Activated T-helper 17 cell treated with anti-CD3 and anti-CD28 coated beads, Interleukin-2, amount 50 U/mL, for 72 hours (primary cell): Measurements from ENCODE around the gene PLCB4. TPM values are rescaled to one million over a fixed set of nuclear protein-coding genes. Genes with fewer than 3 reads are reported as not detected.

Experiments
- ATAC-seq: fragments of 150-1000 bp; cut with Tn5 transposase; replicated peaks from 2 replicates; pipeline ENCODE4 v1.10.0; 2021; ENCODE audit warnings: mild to moderate bottlenecking, moderate library complexity
- H3K27ac Mint-ChIP-seq: one replicate; pipeline ENCODE4 v1.8.0; 2022; ENCODE audit warnings: mixed read lengths
- H3K27me3 Mint-ChIP-seq: one replicate; pipeline ENCODE4 v1.8.0; 2022; ENCODE audit warnings: mixed read lengths
- H3K36me3 Mint-ChIP-seq: one replicate; pipeline ENCODE4 v1.8.0; 2022; ENCODE audit warnings: low read depth, mild to moderate bottlenecking, mixed read lengths
- H3K4me1 Mint-ChIP-seq: one replicate; pipeline ENCODE4 v1.8.0; 2022; ENCODE audit warnings: mixed read lengths
- H3K4me3 Mint-ChIP-seq: one replicate; pipeline ENCODE4 v1.8.0; 2022; ENCODE audit warnings: mild to moderate bottlenecking, mixed read lengths
- H3K9me3 Mint-ChIP-seq: one replicate; pipeline ENCODE4 v1.8.0; 2022; ENCODE audit warnings: mixed read lengths
- total RNA-seq, 2 donors: library from RNA; stranded (reverse); gene quantifications; one replicate each; pipeline ENCODE4 v1.2.3, GENCODE V29; 2022

Gene PLCB4
- total RNA-seq, 2 donors from 2014 or later = not detected

- H3K4me3 Mint-ChIP-seq = no peak overlapping the region
- no peak for ATAC-seq
- no peak overlapping the region for H3K27ac Mint-ChIP-seq
- no peaks in the 10 kb centered on the region for H3K9me3 Mint-ChIP-seq
- no peaks in the 10 kb centered on the region for H3K4me1 Mint-ChIP-seq
- H3K36me3 Mint-ChIP-seq = no peaks in the 10 kb centered on the region
- H3K27me3 Mint-ChIP-seq = no peaks in the 10 kb centered on the region
Observed at GRCh38 chr20:9332791-9333479, 264.0 kb downstream of the PLCB4 start.

GRCh38 chr20:9334866-9335265 is 266.0 kb downstream of the PLCB4 start:
- no peaks in the 10 kb centered on the region for H3K4me1 Mint-ChIP-seq
- no peak for ATAC-seq
- H3K27ac Mint-ChIP-seq = no peak overlapping the region
- no peaks in the 10 kb centered on the region for H3K9me3 Mint-ChIP-seq
- no peaks in the 10 kb centered on the region for H3K27me3 Mint-ChIP-seq
- H3K36me3 Mint-ChIP-seq = no peaks in the 10 kb centered on the region
- no peak overlapping the region for H3K4me3 Mint-ChIP-seq

GRCh38 chr20:9338101-9338500 is 269.2 kb downstream of the PLCB4 start:
- Mint-ChIP-seq H3K4me1 (no peaks in the 10 kb centered on the region), H3K4me3 (no peak overlapping the region), H3K27ac (no peak overlapping the region), H3K36me3 (no peaks in the 10 kb centered on the region), H3K27me3 (no peaks in the 10 kb centered on the region), H3K9me3 (no peaks in the 10 kb centered on the region)
- ATAC-seq = no peak

- Mint-ChIP-seq H3K27me3 (no peaks in the 10 kb centered on the region), H3K9me3 (no peaks in the 10 kb centered on the region), H3K4me1 (no peaks in the 10 kb centered on the region), H3K36me3 (no peaks in the 10 kb centered on the region), H3K27ac (no peak overlapping the region), H3K4me3 (no peak overlapping the region)
- no peak for ATAC-seq
Observed at GRCh38 chr20:9339708-9340107, 270.8 kb downstream of the PLCB4 start.

- Mint-ChIP-seq H3K27ac (no peak overlapping the region), H3K27me3 (no peaks in the 10 kb centered on the region), H3K4me3 (no peak overlapping the region), H3K9me3 (no peaks in the 10 kb centered on the region), H3K36me3 (no peaks in the 10 kb centered on the region), H3K4me1 (no peaks in the 10 kb centered on the region)
- no peak for ATAC-seq
Observed at GRCh38 chr20:9342651-9343050, 273.8 kb downstream of the PLCB4 start.

- ATAC-seq = no peak
- H3K9me3 Mint-ChIP-seq = no peaks in the 10 kb centered on the region
- no peaks in the 10 kb centered on the region for H3K27me3 Mint-ChIP-seq
- no peak overlapping the region for H3K4me3 Mint-ChIP-seq
- H3K4me1 Mint-ChIP-seq = no peaks in the 10 kb centered on the region
- H3K36me3 Mint-ChIP-seq = no peaks in the 10 kb centered on the region
- H3K27ac Mint-ChIP-seq = no peak overlapping the region
Observed at GRCh38 chr20:9344083-9344920, 275.4 kb downstream of the PLCB4 start.

- Mint-ChIP-seq H3K27ac (no peak overlapping the region), H3K4me1 (no peaks in the 10 kb centered on the region), H3K4me3 (no peak overlapping the region), H3K36me3 (no peaks in the 10 kb centered on the region), H3K9me3 (no peaks in the 10 kb centered on the region), H3K27me3 (no peaks in the 10 kb centered on the region)
- no peak for ATAC-seq
Observed at GRCh38 chr20:9348316-9348715, 279.4 kb downstream of the PLCB4 start.

GRCh38 chr20:9348747-9349146 is 279.9 kb downstream of the PLCB4 start:
- ATAC-seq = no peak
- Mint-ChIP-seq H3K4me3 (no peak overlapping the region), H3K36me3 (no peaks in the 10 kb centered on the region), H3K27me3 (no peaks in the 10 kb centered on the region), H3K27ac (no peak overlapping the region), H3K4me1 (no peaks in the 10 kb centered on the region), H3K9me3 (no peaks in the 10 kb centered on the region)

GRCh38 chr20:9349249-9349648 is 280.4 kb downstream of the PLCB4 start:
- H3K4me3 Mint-ChIP-seq = no peak overlapping the region

GRCh38 chr20:9352739-9353138 is 283.9 kb downstream of the PLCB4 start:
- H3K4me1 Mint-ChIP-seq = no peaks in the 10 kb centered on the region
- H3K27me3 Mint-ChIP-seq = no peaks in the 10 kb centered on the region
- no peaks in the 10 kb centered on the region for H3K9me3 Mint-ChIP-seq
- H3K36me3 Mint-ChIP-seq = no peaks in the 10 kb centered on the region
- no peak for ATAC-seq
- H3K27ac Mint-ChIP-seq = no peak overlapping the region
- H3K4me3 Mint-ChIP-seq = no peak overlapping the region

More at GRCh38 chr20:9349249-9349648, 280.4 kb downstream of the PLCB4 start:
- no peak for ATAC-seq
- Mint-ChIP-seq H3K36me3 (no peaks in the 10 kb centered on the region), H3K27me3 (no peaks in the 10 kb centered on the region), H3K4me1 (no peaks in the 10 kb centered on the region), H3K9me3 (no peaks in the 10 kb centered on the region), H3K27ac (no peak overlapping the region)

- no peak for ATAC-seq
- no peaks in the 10 kb centered on the region for H3K9me3 Mint-ChIP-seq
Observed at GRCh38 chr20:9353180-9353915, 284.5 kb downstream of the PLCB4 start.

GRCh38 chr20:9353916-9354276 is 285.0 kb downstream of the PLCB4 start:
- H3K4me3 Mint-ChIP-seq = no peak overlapping the region
- no peak for ATAC-seq
- no peaks in the 10 kb centered on the region for H3K36me3 Mint-ChIP-seq
- no peaks in the 10 kb centered on the region for H3K9me3 Mint-ChIP-seq
- no peak overlapping the region for H3K27ac Mint-ChIP-seq
- no peaks in the 10 kb centered on the region for H3K4me1 Mint-ChIP-seq
- peaks cover under 1% of the 10 kb centered on the region for H3K27me3 Mint-ChIP-seq

More at GRCh38 chr20:9353180-9353915, 284.5 kb downstream of the PLCB4 start:
- H3K4me1 Mint-ChIP-seq = no peaks in the 10 kb centered on the region
- no peak overlapping the region for H3K4me3 Mint-ChIP-seq
- no peaks in the 10 kb centered on the region for H3K36me3 Mint-ChIP-seq
- no peak overlapping the region for H3K27ac Mint-ChIP-seq
- H3K27me3 Mint-ChIP-seq = no peaks in the 10 kb centered on the region

- Mint-ChIP-seq H3K27me3 (peaks cover 4% of the 10 kb centered on the region), H3K36me3 (no peaks in the 10 kb centered on the region), H3K9me3 (no peaks in the 10 kb centered on the region), H3K27ac (no peak overlapping the region), H3K4me3 (no peak overlapping the region), H3K4me1 (no peaks in the 10 kb centered on the region)
- no peak for ATAC-seq
Observed at GRCh38 chr20:9354579-9354978, 285.7 kb downstream of the PLCB4 start.

GRCh38 chr20:9358001-9358400 is 289.1 kb downstream of the PLCB4 start:
- H3K36me3 Mint-ChIP-seq = no peaks in the 10 kb centered on the region
- H3K4me3 Mint-ChIP-seq = no peak overlapping the region
- H3K9me3 Mint-ChIP-seq = no peaks in the 10 kb centered on the region
- H3K27ac Mint-ChIP-seq = no peak overlapping the region
- H3K4me1 Mint-ChIP-seq = no peaks in the 10 kb centered on the region
- peaks cover 4% of the 10 kb centered on the region for H3K27me3 Mint-ChIP-seq
- no peak for ATAC-seq
